ENCODE data around the gene OPCML.
A peak's percentile ranks its signal among the peaks of the same experiment; 100 is the strongest.

OPCML gene

DNA sequence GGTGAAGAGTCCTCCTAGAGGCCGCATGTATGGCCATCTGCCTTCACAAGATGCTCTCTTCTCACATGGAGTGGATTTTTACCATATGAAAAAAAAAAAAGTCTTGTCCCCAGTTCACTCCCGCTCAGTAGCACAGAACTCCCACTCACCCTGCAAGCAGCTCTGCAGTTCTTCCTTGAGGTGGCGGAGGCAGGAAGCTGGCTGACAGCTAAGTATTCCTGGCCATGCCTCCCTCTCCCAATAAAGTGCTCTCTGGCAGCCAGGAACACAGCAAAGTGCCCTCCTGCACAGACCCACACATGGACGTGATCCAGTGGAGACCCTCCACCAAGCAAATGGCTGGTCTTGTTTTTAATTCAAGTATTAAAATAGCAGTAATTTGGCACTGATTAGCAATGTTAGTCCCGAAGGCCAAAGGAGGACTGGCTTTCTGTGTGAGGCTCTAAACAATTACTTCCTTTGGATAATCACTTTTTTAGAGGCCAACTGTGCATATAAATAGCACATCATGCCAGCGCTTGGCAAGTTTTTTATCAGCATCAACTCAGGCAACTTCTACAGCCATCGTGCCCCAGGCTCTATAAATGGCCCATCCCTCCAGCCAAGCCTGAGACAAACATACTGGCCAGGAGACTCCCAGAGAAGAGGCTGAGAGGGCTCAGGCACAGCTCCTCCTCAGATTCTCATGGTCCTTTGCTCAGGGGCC, 413.6 kb downstream of the OPCML start:
- no peak for DNase-seq

GRCh38 chr11:133115099-133115498, 417.2 kb downstream of the OPCML start:
- DNase-seq, result no peak

- no peak for DNase-seq
These were observed 424.5 kb downstream of the OPCML start for GRCh38 chr11:133107763-133108162.

DNA sequence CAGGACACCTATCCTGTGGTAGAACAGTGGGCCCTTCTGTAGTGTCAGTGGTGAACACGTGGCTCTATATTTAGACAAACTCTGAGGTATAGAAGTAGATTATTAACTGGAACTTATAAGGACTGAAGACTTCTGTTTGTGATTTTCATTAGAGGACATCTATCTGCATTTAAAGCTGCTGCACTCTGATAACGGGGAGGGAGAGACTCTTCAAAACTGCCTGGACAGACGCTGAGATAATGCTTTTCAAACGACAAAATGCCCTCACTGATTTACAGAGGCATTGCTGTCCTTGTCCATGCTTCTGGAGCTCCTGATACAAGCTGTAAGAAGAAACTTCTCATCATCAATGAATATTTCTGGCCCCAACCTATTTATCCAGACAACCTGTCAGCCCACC, 425.2 kb downstream of the OPCML start:
- no peak for DNase-seq

DNA sequence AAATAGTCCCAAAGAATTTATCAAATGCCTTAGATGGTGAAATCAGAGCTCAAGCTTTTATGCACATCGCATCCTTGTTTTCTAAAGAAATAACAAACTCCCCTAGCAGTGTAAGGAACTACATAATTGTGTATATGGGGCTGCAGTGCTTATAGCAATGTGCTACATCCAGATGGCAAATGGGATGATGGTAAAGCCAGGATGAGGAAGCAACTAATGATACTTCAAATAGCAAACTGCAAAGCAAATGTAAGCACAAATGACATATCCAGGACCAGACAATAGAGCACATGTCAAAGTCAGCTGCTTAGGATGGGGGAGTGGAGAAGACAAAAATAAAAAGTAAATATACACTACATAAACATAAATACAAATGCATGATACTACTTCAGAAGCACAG, 425.9 kb downstream of the OPCML start:
- DNase-seq, result no peak

DNA sequence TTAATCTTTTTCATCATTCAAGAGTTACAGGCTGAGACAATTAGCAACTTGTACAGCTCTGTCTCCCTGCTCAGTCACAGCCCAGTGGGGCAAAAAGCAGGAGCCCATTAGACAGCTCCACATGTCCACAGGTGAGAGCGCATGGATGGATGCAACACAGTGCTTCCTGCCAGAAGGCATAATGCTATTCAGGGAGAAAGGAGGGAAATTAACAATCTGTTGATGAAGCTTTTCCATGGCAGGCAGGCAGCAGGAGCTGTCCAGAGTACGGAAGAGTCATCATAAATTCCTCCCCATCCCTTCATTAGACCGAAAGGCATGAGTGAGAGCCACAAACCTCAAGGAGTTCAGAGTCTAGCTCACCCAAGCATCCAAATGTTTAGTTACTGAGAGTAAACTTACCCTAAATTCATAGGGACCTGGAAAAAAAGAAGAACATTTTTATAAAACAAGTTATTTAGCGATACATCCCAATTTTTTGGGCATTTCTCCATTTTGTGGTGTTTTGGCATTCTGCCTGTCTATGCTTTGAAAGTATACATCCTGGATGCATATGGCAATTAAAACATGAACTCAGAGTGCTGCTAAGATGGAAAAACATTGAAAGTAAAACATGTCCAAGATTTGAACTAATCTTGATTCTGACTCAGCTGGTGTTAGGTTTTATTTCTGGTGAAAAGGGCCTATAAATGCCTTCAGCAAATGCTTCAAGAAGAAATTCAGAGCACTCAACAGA, 428.1 kb downstream of the OPCML start:
- no peak for DNase-seq

DNA sequence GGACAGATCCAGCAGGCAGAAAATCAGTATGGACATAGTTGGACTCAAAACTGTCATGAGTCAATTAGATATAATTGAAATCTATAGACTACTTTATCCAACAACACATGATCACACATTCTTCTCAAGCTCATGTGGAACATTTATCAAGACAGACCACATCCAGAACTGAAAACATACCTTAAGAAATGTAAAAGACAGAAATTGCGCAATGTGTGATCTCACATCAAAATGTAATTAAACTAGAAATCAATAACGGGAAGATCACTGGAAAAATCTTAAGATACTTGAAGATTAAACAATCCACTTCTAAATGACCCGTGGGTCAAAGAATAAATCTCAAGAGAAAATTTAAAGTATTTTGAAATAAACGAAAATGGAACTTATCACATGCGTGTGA, 435.3 kb downstream of the OPCML start:
- DNase-seq, result no peak

DNA sequence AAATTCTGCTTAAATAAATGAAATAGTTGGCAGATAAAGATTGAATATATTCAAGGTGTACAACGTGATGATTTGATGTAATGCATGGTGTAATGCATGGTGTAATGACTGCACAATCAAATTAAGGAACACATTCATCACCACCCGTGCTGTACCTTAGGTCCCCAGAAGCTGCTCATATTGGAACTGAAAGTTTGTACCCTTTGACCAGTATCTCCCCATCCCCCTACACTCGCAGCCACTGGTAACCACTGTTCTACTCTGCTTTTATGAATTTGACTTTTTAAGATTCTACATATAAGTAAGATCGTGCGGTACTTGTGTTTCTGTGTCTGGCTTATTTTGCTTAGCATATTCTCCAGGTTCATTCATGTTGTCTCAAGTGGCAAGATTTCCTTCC, 445.8 kb downstream of the OPCML start:
- no peak for DNase-seq

- DNase-seq, result peak; percentile 39
These were observed 449.3 kb downstream of the OPCML start for GRCh38 chr11:133082841-133083488.

DNA sequence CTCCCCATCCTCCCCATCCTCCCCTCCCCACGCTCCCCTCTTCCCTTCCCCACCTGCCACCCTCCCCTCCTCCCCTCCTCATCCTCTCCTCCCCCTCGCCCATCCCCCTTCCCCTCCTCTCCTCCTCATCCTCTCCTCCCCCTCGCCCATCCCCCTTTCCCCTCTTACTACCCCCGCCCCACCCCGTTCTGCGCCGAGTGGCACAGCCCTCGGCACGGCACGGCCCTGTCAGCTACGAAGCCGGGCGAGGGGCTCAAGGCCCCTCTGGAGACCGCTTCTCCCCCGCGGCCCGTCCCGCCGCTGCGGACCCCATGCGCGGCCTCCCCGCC, 449.9 kb downstream of the OPCML start:
- no peak for DNase-seq

GRCh38 chr11:133081730-133082452, 450.4 kb downstream of the OPCML start:
- DNase-seq, result no peak

DNA sequence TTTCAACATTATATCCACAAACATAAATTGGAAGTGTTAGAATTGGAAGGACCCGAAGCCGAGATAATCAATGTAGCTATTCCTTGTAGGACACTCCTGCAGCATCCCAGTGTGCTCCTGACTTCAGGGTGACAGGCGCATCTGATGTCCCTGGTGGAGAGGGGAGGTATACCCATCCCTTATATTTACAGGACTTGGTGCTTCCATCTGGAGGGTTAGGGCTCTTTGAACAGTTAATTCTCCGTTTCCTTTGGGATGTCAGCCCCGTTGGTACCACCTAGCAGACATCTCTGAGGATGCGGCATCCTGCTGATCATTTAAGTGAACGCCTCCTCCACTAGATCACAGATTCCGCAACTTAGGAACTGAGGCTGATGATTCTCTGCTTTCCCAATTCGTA, 451.3 kb downstream of the OPCML start:
- no peak for DNase-seq

GRCh38 chr11:133078591-133079404, 453.5 kb downstream of the OPCML start:
- no peak for DNase-seq

- no peak for DNase-seq
These were observed 454.3 kb downstream of the OPCML start for GRCh38 chr11:133078012-133078411.

- DNase-seq, result no peak
These were observed 456.9 kb downstream of the OPCML start for GRCh38 chr11:133075351-133075750.

DNA sequence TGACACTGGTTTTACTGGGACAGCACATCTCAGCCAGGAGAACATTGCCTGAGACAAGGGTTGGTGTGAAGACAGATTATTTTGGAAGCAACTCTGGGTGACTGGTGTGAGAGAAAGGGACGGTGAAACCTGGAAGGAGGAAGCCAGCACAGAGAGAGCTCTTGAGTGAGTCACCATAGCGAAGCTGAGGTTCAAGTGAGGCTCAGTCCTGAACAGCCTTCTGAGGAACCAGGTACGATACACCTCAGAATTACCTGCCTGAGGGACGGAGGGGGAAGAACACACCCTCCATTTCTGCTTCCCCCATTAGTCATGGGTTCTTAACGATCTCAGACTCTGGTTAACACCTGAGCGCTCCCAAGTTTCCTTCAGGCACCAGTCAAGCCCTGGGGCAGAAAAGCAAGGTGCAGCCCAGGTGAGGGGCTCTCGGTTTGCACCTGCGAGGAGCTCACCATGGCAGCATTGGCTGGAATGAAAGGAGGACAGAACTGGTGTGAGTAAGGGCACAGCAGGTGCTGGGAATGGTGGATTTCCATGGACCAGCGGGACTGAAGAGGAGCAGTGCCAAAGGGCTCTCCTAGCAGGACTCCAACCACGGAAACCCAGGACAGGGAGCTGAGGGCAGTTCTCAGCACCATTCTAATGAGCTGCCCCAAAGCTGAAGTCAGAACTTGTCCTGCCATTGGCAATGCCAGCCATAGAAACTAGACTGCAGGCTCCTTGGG, 459.3 kb downstream of the OPCML start:
- DNase-seq, result no peak

- no peak for DNase-seq
These were observed 459.9 kb downstream of the OPCML start for GRCh38 chr11:133072378-133072777.

GRCh38 chr11:133070791-133071190, 461.5 kb downstream of the OPCML start:
- no peak for DNase-seq

GRCh38 chr11:133070021-133070713, 462.1 kb downstream of the OPCML start:
- no peak for DNase-seq

DNA sequence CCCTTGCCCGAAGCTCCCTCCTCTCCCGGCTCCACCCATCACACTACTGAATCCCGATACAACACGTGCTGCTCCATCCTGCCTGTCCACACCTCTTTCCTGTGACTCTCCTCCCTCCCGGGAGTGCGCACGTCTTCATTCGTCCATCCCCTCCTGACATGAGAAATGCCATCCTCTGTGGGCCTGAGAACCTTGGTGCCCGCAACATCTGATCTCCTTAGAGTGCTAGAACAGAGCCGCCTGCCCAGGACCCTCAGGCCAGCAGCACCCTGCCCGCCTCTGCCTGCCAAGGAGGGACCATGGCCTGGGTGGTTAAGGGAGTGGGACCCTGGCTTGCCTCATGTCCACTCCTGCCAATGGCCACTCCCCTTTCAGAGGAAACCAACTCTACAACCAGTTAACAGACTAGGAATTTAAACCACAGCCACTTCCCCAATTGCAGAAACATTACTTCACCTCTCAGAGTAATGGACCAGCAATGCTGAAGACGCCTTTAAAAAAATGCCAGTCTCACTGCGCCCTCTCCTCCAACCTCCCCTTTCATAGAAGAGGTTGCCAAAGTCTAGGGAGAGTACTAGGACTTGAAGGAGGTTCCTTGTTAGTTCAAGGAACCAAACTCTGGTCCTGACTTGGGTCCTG, 466.3 kb downstream of the OPCML start:
- no peak for DNase-seq

GRCh38 chr11:133064961-133065360, 467.3 kb downstream of the OPCML start:
- no peak for DNase-seq

Data from central memory CD4-positive, alpha-beta T cell (primary cell).